KBM-7 (cell line): ENCODE measurements around the gene SLC35F3.

Experiments
- DNase-seq: peaks from one replicate; pipeline ENCODE4 v3.0.0-alpha.2; 2015
- in situ Hi-C: fragments of 300-500 bp; cut with MboI; formaldehyde crosslinking; loops from 2 replicates; pipeline ENCODE4 v1.14.3; 2020; ENCODE audit warnings: low sequenced_read_pairs, low pct_unique_long_range_greater_than_20kb, mixed read lengths

SLC35F3 gene

DNA sequence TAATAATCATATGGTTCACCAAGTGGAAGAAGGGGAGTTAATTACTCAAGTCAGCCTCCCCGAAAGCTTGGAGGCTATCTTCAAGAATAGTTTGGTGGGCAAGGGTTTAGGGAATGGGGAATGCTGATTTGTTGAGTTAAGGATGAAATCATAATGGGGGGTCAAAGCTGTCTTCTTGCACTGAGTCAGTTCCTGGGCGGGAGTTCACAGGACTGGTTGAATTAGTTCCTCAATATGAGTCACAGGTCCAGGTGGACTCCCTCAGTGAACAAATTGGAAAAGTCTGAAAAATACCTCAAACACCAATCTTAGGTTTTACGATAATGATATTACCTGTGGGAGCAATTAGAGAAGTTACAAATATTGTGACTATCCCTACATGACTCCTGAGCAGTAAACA lies 353.6 kb downstream of the SLC35F3 start:
- in situ Hi-C loops: no loop called here
- DNase-seq: no peak

DNA sequence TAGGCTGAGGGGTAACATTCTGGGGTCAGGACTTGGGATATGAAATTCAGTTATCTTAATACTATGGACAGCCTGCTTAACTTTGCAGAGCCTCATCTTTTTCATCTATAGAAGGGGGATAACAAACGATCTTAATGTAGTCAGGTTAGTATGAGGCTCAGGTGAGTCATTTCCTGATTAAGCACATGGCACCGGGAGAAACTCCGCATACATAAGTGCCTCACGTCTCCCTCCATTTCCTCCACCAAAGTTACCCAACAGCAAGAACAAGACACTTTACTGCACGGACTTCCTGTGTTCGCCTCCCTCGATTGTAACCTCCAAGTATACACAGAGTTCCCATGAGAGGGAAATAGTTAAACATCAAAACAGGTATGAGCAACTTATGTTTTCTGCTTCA lies 356.1 kb downstream of the SLC35F3 start:
- peak; percentile 9 for DNase-seq
- in situ Hi-C loops: no loop called here

DNA sequence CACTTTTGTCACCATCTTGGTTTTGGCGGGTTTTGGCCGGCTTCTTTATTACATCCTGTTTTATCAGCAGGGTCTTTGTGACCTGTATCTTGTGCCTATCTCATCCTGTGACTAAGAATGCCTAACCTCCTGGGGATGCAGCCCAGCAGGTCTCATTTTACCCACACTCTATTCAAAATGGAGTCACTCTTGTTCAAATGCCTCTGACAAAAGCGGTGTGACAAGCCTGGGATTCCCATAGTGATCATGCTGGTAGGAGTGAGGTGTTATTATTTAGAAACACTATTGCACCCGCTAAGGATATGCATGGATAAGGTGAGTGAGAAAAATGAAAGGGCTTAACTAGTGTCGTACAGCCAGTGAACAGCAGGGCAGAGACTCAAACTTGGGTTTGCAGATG lies 357.1 kb downstream of the SLC35F3 start:
- no peak for DNase-seq
- in situ Hi-C loops: no loop called here

DNA sequence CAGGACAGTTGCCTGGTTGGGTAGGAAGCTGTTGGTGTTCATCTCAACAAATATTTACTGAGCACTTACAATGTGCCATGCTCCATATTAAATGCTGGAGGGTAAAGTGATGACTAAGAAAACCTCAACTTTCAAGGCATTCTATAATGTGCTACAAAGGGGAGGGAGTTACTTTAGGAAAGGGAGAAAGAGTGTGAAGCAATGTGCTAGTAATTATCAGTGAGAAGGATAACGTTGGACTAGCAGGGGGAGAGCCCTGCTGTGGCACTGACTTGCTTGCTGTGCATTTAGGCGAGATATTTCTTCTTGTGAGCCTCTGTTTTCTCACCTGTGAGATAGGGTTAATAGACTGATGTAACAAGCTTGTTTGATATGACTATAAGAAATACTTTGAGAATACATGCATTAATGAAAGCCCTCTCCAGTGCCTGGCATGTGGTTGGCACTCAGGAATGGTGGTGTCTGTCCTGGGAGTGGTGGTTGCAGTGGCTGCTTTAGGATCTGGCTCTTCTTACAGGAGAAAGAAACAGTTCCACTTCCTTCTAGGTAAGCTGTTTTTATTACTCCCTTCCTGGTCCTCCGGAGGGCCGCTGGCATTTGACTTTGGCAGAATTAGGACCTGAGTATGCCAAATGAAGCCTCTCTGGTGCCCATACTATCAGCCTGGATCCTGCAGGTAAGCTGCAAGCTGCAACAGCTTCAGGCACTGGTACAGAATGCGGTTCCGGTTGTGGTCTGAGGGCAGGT lies 357.7 kb downstream of the SLC35F3 start:
- no peak for DNase-seq
- in situ Hi-C loops: no loop called here

DNA sequence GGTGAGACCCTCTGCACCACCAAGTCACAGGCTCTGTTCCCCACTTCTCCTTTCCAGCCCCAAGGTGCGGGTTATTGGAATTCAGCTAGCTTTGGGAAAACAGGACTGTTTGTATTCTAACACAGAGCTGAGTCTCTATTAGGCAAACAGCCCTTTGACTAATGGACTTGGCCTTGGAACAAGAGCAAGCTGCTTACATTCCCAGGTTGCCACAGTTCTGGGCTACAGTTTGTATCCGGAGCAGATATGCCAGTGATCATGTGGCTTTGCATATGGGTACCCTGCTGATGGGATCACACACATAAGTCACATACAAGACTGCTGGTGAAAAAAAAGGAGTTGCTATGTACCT lies 358.3 kb downstream of the SLC35F3 start:
- in situ Hi-C loops: no loop called here
- no peak for DNase-seq

DNA sequence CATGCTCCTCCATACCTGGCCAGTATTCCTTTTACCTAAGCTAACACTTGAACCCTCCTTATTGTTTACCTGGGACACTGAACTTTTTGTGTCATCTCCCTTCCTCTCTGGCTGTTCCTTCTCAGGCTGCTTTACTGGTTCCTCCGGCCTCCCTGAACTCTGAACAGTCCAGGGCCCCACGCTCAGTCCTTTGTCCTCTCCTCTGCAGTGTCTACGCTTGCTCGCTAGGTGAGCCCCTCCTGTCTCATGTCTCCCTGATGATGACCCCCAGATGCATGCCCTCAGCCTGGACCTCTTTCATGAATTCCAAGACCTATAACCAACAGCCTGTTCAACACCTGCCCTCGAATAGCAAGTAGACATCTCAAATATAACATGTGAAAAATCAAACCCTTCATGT lies 360.4 kb downstream of the SLC35F3 start:
- DNase-seq: no peak
- in situ Hi-C loops: no loop called here

DNA sequence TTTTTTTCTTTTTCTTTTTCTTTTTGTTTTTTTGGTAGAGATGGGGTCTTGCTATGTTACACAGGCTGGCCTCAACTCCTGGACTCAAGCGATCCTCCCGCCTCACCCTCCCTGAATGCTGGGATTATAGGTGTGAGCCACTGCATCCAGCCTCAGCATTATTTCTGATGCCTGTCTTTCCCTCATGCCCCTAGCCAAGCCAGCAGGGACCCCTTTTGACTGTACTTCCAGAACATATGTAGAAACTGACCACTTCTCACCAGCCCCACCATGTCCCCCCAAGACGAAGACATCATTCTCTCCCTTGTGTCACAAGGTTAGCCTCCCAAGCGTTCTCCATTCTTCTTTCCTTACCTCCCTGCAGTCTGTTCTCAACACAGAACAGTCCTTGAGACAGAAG lies 360.8 kb downstream of the SLC35F3 start:
- in situ Hi-C loops: no loop called here
- no peak for DNase-seq

DNA sequence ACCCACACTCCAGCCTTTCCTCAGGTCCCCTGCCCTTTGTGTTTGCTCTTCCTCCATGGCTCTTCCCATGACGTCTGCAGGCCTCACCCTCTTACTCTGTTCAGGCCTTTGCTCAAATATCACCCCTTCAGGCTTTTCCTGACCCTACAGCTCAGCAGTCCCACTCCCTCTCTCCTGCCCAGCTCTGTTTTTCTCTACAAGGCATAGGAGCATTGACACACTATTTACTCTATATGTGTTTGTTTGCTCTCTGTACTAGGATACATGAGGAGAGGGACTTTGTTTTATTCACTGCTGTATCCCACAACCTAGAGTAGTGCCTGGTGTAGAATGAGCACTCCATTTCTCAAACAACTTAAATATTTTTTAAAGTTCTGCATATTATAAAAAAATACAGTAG lies 361.4 kb downstream of the SLC35F3 start:
- no peak for DNase-seq
- in situ Hi-C loops: no loop called here

DNA sequence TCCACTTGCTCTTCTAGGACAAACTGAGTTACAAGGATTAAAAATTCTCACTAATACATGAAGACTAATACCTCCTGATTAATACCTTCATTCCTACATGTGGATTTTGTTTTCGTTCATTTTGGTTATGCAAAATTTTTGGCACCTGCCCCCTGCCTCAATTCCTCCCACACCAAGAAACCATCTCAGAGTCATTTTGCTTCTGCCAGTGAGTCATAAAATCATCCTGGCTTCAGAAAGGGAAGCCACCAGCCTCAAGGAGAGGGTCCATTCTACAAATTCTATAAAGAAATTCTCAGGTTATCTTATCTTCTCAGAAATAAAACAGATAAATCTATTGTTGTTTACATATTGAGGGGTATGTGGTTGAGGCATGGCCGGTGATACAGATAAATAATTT lies 365.6 kb downstream of the SLC35F3 start:
- DNase-seq: no peak
- in situ Hi-C loops: no loop called here

DNA sequence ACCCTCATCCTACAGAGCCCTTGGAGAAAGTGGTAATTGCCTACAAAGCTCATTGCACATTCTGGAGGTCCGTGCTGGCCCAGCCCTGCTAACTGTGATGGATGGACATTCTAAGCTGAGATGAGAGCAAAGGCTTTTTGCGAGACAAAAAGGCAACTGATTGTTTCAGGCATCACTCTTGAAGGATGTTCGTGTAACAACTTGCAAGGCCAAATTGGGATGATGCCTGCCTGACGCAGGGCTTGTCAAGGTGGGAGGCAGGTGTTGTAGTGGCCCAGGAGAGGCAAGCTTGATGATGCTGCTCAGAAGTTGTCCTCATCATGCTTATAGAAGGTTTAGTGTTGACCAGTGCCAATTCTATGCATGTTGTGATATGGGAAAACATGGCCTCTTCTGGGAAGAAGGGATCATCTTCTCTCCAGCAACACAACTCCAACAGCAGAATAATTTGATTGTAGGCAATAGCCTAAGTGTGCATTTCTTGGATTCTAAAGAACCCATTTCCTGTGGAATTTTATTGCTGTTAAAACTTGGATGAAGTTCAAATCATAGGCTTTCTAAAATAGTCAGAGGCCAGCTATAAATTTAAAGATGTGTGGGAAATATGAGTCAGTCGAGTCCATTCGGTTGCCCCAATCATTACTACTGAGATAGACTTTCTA lies 366.2 kb downstream of the SLC35F3 start:
- in situ Hi-C loops: no loop called here
- DNase-seq: no peak

DNA sequence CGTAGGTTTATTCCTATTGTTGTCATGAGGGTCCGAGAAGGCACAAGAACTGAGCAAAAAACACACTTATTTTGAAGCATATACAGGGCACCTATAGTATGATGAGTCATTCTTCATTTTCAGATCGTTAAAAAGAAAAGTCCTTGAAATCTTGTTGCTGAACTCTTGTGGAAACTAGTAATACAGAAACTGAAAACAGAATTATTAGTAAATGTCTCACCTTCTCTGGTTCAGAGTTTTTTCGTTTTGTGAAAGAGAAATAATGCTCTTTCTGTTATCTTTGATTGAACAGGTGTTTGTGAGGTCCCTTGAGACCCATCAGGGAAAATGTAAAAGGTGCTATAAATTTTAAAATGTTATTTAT lies 366.7 kb downstream of the SLC35F3 start:
- in situ Hi-C loops: no loop called here
- DNase-seq: no peak

DNA sequence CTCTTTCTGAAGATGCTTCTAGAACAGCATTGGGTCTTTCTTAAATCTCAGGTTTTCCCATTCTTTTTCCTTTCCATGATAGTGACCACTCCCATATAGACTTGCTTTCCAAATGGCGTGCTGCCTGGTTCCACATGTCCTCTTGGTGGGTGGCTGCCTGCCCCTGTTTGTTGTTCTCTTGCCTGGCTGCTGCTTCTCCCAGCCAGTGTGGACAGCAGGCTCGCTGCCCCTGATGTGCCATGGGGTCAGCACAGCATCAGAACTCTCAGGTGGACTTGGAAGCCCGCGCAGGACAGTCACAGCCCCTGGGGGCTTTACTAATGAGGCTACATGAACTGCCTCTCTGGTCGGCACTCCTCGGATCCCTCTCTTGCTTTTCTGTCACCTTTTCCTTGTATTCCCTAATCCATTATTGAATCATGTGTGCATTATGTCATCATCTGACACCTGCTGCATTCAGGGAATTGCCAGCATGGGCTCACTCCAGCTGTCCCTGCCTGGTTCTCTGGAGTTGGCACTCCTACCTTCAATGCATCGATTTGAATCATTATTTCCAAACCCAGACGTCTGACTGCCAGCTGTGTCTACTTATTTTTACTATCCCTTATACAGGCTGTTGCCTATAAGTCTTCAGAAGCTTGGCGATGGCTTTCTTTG lies 368.3 kb downstream of the SLC35F3 start:
- in situ Hi-C loops: no loop called here

DNA sequence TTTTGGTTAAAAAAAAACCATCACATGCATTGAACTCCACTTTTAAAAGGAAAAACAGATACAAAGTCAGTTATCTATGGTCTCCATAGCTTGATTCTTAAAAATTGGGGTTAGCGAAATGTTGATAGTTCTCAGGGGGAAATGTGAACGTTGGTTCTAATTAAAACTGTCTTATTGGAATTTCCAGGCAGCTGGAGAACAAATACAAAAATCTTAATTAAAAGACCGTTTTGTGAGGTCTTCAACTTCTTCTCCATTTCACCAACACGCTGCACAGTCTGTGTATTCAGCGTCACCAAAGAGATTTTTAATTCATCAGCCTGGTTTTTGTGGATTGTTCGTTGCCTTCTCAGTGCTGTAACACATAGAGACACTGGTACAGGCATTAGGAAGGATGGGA lies 369.5 kb downstream of the SLC35F3 start:
- DNase-seq: no peak
- in situ Hi-C loops: no loop called here

More for the DNA sequence above, 368.3 kb downstream of the SLC35F3 start:
- DNase-seq: no peak

DNA sequence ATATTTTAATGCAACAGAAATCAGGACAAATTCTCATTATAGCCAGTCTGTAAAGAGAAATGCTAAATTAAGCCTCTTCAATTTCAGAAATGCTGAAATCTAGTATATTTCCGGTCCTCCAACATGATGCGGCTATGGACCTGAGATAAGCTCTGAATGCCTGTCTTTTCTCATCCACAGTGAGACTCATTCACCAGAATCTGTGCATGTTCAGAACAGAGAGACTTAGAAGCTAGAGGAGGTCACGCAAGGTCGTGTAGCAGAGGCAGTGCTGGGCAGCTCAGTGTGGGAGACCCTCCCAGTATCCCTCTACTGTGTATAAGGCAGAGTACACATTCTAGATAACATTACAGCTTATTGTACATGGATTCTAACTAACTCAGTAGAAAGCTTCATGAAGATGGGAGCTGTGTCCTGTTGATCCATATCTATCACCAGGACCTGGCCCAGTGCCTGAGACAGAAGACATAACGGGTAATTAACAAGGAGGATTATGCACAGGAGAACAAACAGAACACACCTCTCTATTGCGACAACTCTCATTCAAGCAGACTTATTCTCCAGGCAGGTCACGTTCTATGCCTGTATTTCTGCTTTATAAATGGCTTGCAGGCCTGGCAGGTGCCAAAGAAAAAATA lies 371.8 kb downstream of the SLC35F3 start:
- DNase-seq: no peak
- in situ Hi-C loops: no loop called here

DNA sequence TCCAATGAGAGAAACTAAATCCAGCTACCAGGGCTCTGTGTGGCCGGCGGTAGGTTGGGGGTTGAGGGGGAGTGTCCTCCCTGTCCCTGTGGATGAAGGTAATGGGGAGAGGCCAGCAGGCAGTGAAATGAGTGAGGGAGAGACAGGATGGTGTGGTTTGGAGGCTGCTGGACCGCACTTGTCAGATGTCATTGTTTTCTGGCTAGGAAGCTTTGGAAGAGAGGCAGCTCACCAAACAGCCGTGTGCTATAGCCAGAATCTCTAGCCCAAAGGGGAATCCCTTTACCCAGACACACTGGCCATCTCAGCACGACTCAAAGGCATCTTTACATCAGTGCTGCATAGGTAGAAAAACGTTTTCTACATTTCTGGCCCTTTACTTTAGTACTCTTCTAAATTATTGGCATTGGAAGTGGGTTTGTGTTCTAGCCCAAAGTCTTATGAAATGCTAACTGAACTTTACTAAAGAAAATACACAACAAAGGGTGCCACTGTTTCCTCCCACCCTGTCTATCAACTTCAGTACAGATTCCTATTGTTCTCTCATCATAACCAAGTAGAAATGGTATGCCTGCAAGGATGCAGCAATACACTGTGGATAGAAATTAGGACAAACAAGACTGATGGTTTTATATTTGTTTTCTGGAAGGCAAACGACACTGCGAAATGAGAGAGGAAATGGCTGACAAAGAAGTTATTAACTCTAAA lies 372.8 kb downstream of the SLC35F3 start:
- in situ Hi-C loops: no loop called here
- no peak for DNase-seq

DNA sequence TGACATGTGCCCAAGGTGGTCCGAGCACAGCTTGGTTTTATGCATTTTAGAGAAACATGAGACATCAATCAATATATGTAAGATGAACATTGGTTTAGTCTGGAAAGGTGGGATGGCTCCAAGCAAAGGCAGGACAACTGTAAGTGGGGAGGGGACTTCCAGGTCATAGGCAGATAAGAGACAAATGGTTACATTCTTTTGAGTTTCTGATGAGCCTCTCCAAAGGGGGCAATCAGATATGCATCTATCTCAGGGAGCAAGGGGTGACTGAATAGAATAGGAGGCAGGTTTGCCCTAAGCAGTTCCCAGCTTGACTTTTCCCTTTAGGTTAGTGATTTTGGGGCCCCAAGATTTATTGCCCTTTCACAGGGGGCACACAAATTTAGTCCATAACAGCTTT lies 374.5 kb downstream of the SLC35F3 start:
- in situ Hi-C loops: no loop called here
- no peak for DNase-seq

DNA sequence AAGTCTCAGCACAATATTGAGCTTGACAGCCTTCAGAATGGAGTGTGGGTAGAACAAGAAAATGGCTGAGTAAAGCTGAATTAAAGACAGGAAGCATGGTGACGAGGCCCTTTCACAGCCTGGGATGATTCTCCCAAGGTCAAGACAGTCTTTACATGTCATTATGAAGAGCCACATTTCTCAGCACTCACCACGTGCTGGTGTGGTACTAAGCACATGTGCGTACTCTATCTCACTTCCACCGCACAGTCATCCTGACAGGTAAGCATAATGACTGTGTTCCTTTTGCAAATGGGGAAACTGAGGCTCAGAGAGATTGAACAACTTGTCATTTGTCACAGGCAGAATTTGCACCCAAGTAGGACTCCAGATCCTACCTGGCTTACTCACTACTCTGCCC lies 376.0 kb downstream of the SLC35F3 start:
- in situ Hi-C loops: no loop called here
- no peak for DNase-seq

DNA sequence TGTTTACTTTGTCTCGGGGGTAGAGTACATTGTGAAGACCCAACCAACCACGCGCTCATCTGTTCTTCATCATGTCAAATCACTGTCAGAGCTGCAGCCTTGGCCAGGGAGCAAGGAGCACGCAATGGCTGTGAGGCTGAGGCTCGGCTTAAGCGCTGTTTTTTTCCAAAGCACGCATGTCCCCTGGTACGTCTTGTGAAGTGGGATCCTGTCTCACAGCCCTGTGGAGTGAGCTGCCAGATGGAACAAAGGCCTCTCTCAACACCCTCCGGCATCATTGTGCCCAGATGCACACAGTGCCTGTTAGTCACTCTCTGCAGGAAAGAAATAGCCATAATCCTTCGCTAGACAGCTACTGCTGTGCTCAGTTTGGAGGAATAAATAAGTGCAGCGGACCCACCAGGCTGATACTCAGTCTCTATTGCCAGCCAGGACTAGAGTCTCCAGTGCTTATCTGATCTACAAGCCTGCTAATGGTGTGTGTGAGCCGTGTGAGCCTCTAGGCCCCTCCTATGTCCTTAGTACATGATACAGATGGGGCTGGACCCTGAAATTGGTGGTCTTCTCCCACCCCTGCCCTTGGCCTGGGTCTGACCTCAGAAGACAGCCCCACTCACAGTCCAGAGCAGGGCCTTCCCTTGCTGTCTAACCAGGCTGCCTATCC lies 377.5 kb downstream of the SLC35F3 start:
- in situ Hi-C loops: no loop called here
- DNase-seq: no peak

DNA sequence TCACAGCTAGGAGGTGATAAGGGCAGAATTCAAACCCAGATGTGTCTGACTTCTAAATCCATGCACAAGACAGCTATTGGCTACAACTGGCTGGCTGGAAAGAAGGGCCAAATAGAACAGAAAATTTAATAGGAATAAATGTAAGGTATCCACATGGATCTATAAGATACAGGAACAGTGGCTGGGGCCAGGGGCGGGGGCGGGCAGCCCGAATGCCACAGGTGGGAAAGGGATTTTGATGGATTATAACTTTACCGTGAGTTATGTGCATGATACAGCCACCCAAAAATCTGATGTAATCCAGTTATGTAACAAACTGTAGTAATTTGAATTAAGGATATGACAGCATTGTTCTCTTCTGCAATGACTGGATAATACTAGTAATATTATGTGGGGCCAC lies 381.7 kb downstream of the SLC35F3 start:
- no peak for DNase-seq
- in situ Hi-C loops: no loop called here
